GM08714 (cell line): ENCODE data around the gene PBRM1.

Experiments used
- H3K4me3 ChIP-seq: fragments of 200-500 bp; sonication (Bioruptor generic); 2 replicates; pipeline ENCODE4 v1.5.1; 2014; ENCODE audit warnings: mild to moderate bottlenecking, low read length, inconsistent platforms
- ZNF274 ChIP-seq: IDR thresholded peaks from 2 replicates; pipeline ENCODE4 v1.6.1; 2012; ENCODE audit warnings: mild to moderate bottlenecking, low read depth, low read length

Gene PBRM1

DNA sequence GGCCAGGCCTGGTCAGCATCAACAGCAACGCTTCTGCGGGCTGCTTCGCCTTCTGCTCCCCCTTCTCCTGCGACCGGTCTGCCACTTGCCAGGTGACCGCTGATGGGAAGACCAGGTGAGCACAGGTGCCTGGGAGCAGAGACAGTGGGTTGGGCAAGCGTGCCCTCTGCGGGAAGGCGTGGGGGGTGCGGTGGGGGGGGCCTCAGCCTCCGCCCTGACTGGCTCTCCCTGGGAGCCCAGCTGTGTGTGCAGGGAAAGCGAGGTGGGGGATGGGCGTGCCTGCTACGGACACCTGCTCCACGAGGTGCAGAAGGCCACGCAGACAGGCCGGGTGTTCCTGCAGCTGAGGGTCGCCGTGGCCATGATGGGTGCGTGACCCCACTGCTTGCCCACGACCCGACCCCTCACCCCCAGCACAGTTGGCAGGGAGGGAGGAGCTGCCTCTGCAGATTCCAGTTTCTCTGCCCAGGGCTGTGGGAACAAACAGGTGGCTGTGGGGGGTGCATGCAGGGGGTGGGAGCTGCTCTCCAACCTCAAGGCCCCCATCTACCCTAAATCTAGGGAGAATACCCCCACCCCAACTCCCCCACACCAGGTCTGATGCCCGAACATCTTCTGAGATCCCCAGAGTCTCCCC lies 181.8 kb downstream of the PBRM1 start:
- H3K4me3 ChIP-seq, result no peak overlapping the region
- TF ChIP-seq ZNF274, result no peak

DNA sequence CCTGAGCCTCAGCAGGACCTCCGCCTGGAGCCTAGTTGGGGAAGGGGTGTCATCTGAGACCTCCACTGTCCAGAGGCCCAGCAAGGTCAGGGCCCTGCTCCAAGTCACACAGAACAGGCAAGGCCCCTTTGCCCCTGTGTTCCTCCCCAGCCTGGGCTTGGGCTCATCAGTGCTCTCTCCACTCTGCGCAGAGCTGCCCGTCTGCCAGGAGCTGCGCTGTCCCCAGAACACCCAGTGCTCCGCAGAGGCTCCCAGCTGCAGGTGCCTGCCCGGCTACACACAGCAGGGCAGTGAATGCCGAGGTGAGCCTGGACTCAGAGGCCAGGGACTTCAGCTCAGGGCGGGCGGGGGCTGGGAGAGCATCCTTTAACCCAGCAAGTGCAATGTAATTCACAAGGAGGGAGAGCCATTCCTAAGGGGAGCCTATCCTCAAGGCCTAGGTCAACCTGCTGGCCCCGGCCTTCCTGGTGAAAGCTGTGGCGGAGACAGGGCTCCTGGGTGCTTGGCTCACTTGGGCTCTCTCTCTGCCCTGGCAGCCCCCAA lies 182.8 kb downstream of the PBRM1 start:
- TF ChIP-seq ZNF274, result no peak
- no peak overlapping the region for H3K4me3 ChIP-seq

DNA sequence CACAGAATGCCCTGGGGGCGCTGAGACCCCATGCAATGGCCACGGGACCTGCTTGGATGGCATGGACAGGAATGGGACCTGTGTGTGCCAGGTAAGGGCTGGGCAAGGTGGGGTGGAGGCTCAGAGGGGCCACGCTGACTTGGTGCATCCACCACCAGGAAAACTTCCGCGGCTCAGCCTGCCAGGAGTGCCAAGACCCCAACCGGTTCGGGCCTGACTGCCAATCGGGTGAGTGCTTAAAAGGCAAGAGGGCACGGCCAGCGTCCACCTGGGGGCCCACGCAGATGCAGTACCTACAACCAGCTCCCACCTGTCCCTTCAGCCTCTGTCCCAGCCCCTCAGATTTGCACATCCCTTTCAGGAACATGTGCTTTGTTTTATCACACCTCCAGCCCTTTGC lies 183.7 kb downstream of the PBRM1 start:
- H3K4me3 ChIP-seq, result no peak overlapping the region
- no peak for TF ChIP-seq ZNF274

DNA sequence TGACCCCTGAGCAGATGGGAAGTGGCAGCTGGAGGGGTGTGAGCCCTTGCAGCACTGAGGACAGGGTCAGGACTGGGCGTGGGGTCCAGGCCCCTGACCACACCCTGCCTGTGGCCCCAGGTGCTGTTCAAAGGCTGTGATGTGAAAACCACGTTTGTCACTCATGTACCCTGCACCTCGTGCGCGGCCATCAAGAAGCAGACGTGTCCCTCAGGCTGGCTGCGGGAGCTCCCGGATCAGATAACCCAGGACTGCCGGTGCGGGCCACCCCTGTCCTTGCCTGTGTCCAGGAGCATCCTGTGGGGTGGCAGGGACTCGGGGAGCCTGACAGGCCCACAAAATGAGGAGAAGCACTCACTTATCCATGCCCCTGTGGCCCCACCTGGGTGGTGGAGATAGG lies 184.7 kb downstream of the PBRM1 start:
- TF ChIP-seq ZNF274, result no peak
- no peak overlapping the region for H3K4me3 ChIP-seq

DNA sequence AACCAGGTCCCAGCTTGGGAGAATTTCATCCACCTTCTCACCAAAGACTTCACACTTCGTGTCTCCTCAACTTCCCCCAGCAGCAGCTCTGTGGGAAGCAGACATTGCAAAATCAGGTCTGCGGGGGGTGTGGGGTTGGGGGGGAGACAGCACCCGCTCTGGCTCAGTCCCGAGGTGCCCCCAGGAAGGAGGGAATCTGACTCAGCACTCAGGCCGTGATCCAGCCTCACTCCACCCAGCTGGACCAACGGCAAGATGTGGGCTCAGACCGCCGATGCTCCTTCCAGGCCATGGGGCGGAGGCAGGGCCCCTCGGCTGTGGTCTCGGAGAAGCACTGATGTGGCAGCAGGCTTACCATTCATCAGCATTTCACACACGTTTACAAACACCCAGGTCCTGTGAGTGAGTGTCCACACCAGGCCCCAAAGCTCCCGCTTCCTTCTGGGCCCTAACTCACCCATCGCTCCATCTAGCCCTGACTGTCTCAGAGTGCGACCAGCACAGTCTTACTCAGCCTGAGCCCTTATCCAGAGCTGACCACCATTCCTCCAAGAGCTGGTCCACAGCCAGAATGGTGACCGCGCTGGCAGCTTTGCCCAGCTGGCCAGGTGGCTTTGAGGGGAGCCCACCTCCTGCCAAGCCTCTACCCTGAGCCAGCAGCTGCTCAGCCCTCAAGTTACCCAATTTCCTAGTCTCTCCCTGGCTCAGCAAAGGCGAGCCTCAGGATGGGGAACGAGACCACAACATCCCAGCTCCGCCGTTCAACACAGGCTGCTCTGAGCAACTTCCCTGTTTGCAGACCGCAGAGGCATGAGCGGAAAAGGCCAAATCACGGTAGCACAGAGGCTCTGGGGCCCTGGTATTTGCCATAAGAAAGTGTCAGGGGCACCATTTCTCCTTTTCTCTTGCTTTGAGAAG lies 187.3 kb downstream of the PBRM1 start:
- no peak for TF ChIP-seq ZNF274
- no peak overlapping the region for H3K4me3 ChIP-seq

DNA sequence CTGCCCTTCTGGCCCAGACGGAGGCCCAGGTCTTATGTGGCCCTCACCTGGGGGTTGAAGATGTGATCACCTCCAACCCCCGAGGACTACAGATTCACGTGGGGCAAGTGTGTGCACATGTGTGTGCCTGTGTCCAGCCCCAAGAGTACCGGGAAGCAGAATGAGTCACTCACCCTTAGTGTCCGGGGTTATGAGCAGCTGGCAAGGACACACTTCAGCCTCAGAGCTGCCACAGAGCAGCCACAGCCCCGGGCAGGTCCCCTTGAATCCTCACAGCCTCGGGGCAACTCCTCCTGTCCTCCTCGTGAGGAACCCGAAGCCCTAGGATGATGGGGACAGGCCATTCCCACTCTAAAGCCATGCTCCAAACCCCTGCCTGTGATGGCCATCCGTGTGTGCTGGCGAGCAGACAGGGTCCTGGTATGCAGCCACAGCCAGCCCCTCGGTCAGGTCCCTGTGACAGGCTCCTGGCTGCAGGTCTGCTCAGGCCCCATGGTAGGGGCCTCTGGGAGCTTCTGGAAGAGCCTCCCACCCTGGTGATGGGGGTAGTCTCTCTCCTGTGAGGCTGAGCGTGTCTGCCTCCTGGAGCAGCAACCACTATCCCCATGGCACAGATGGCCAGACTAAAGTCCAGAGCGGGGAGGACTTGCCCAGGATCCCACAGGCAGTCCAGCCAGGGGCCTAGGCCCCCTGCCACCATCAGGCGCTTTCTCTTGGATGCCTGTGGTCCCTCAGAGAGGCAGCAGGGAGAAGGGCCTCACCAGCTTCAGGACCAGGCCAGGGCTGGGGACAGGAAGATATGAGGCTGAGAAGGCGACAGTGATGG lies 189.7 kb downstream of the PBRM1 start:
- TF ChIP-seq ZNF274, result no peak
- H3K4me3 ChIP-seq, result no peak overlapping the region
